Measurements from ENCODE around the gene SRR.

Gene SRR

DNA sequence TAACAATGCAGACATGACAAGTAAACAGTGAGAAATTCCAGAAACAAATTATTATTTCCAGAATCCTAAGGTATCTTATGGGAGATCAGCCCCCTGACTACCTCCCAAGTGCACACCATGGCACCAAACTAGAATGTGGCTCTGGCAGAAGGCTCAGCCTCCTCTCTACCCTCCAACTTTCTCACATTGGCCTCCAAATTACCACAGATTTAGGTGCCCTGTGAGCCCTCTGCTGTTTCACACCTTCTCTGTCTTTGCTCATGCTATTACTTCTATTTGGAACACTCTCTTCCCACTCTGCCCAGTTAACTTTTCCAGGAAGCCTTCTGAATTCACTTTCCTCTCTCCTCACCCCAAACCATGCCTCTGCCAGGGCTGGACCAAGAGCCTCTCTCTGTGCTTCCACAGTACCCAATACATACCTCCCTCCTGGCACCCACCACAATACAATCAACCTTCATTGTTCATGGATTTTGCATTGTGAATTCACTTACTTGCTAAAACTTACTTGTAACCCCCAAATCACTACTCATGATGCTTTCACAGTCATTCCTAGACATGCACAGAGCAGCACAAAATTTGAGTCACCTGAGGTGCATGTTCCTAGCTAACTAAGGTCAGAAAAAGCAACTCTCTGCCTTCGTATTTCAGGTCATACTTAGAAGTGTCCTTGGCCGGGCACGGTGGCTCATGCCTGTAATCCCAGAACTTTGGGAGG, 31.6 kb upstream of the SRR start:
- Histone ChIP-seq H3K36me3 (ENCODE audit: control insufficient read depth, insufficient read depth, low read length) (no peaks in the 10 kb centered on the region), H3K4me3 (ENCODE audit: low read depth, low read length) (no peak overlapping the region), H3K4me1 (ENCODE audit: control insufficient read depth, insufficient read depth, low read length) (no peaks in the 10 kb centered on the region), H3K9me3 (ENCODE audit: control insufficient read depth, insufficient read depth, low read length) (no peaks in the 10 kb centered on the region), H3K27me3 (ENCODE audit: control insufficient read depth, insufficient read depth, low read length) (no peaks in the 10 kb centered on the region), H3K9ac (ENCODE audit: low read depth, low read length) (no peak overlapping the region)

DNA sequence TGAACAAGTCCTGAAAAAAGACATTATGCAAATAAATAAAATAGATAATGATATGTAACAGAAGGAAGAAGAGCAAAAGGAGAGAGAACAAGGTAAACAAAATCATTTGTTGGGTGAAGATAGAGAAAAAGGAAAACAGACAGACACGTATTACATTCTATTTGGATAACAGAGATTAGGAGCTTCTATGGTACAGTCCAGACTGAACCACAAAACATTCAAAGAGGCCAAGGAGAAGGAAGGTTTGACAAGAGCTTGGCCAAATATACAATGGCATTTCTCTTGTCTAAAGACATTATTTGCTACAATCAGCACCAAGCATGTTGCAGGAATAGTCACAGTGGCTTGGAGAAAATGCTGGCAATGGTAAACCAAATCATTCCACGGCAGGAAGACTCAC, 29.3 kb upstream of the SRR start:
- Histone ChIP-seq H3K4me1 (ENCODE audit: control insufficient read depth, insufficient read depth, low read length) (no peaks in the 10 kb centered on the region), H3K9ac (ENCODE audit: low read depth, low read length) (no peak overlapping the region), H3K27me3 (ENCODE audit: control insufficient read depth, insufficient read depth, low read length) (no peaks in the 10 kb centered on the region), H3K9me3 (ENCODE audit: control insufficient read depth, insufficient read depth, low read length) (no peaks in the 10 kb centered on the region), H3K36me3 (ENCODE audit: control insufficient read depth, insufficient read depth, low read length) (peaks cover under 1% of the 10 kb centered on the region), H3K4me3 (ENCODE audit: low read depth, low read length) (no peak overlapping the region)

DNA sequence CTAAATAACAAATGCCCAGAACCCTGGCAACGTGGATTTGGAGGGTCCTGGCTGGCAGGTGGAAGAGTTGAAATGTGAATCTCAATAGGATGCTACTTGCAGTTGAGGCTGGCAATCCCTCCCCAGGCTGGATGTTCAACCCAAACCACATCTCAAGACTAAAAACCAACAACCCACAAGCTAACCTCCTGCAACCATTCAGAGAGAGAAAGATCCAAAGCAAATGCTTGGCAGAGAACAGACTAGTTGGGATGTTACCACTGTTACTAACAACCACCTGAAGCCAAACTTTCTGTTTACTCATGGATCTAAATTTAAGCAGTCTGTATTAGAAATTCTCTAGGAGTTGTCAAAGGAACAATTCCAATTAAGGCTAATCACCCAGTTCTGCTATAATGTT, 28.0 kb upstream of the SRR start:
- H3K36me3 ChIP-seq (ENCODE audit: control insufficient read depth, insufficient read depth, low read length) = peaks cover 5% of the 10 kb centered on the region
- H3K4me1 ChIP-seq (ENCODE audit: control insufficient read depth, insufficient read depth, low read length) = no peaks in the 10 kb centered on the region
- H3K9ac ChIP-seq (ENCODE audit: low read depth, low read length) = no peak overlapping the region
- no peak overlapping the region for H3K4me3 ChIP-seq (ENCODE audit: low read depth, low read length)
- H3K9me3 ChIP-seq (ENCODE audit: control insufficient read depth, insufficient read depth, low read length) = no peaks in the 10 kb centered on the region
- H3K27me3 ChIP-seq (ENCODE audit: control insufficient read depth, insufficient read depth, low read length) = no peaks in the 10 kb centered on the region

DNA sequence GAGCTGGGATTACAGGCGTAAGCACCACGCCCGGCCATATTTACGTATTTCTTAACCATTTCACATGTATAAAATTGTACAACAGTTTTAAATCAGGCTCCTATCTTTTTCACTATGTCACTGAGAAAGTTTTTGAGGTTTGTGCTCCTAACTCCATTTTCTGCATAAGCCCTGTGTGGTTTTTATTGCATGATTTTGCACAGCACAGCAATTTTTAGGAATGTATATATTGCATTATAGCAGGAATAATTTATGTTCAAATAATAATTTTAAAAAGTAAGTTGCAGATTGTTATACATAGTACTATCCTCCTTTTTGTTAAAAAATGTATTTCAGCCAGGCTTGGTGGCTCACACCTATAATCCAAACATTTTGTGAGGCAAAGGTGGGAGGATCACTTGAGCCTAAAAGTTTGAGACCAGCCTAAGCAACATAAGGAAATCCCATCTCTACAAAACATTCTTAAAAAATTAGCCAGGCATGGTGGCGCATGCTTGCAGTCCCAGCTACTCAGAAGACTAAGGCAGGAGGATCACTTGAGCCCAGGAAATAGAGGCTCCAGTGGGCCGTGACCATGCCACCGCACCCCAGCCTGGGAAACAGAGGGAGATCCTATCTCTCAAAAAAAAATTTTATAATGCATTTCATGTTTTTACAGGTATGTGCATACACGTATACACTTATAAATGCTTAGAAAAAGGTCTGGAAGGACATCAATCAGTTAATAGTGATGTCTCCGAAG, 26.1 kb upstream of the SRR start:
- peaks cover 5% of the 10 kb centered on the region for H3K36me3 ChIP-seq (ENCODE audit: control insufficient read depth, insufficient read depth, low read length)
- no peaks in the 10 kb centered on the region for H3K9me3 ChIP-seq (ENCODE audit: control insufficient read depth, insufficient read depth, low read length)
- H3K4me3 ChIP-seq (ENCODE audit: low read depth, low read length) = no peak overlapping the region
- H3K9ac ChIP-seq (ENCODE audit: low read depth, low read length) = no peak overlapping the region
- H3K27me3 ChIP-seq (ENCODE audit: control insufficient read depth, insufficient read depth, low read length) = no peaks in the 10 kb centered on the region
- H3K4me1 ChIP-seq (ENCODE audit: control insufficient read depth, insufficient read depth, low read length) = no peaks in the 10 kb centered on the region

DNA sequence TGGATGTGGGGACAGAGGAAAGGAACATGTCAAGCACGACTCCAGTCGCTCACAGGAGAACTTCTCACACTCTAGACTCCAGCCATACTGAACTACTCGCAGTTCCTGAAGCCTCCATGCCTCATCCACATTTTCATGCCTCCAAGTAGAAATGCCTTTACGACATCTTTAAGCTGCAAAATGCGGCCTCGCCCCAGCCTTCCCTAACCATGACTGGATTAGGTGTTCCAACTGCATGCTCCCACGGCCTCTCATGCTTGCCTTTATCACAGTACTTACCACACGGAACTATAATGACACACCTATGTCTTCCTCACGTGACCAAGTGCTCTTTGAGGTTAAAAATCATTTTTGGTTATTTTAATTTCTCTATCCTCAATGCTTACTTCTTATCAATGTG, 24.0 kb upstream of the SRR start:
- H3K36me3 ChIP-seq (ENCODE audit: control insufficient read depth, insufficient read depth, low read length) = peaks cover 5% of the 10 kb centered on the region
- no peak overlapping the region for H3K4me3 ChIP-seq (ENCODE audit: low read depth, low read length)
- no peak overlapping the region for H3K9ac ChIP-seq (ENCODE audit: low read depth, low read length)
- H3K27me3 ChIP-seq (ENCODE audit: control insufficient read depth, insufficient read depth, low read length) = no peaks in the 10 kb centered on the region
- H3K9me3 ChIP-seq (ENCODE audit: control insufficient read depth, insufficient read depth, low read length) = no peaks in the 10 kb centered on the region
- no peaks in the 10 kb centered on the region for H3K4me1 ChIP-seq (ENCODE audit: control insufficient read depth, insufficient read depth, low read length)

DNA sequence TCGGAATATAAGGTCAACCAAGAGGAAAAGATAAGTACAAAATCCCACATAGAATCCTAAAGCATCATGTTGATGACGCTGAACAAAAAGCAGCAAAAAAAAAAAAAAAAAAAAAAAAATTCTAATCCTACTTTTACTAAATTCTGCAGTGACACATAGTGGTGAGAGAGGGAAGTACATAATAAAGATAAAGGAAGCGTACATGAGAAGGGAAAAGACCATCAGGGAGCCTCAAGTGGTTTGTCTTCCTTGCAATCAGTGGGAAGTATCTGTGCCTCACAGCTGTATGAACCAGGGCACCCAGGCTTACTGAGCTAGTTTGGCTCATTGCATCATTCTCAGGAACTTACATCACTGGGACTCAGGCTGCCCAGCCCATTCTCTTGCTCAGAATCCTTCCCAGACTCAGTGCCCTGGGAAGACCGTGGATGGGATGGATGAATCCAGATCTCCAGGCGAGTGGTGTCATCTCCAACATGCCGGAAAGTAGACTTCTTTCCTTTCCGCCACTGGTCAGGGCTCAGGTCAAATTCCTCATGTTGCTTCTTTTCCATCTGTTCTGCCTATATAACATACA, 21.4 kb upstream of the SRR start:
- peaks cover 5% of the 10 kb centered on the region for H3K36me3 ChIP-seq (ENCODE audit: control insufficient read depth, insufficient read depth, low read length)
- H3K4me3 ChIP-seq (ENCODE audit: low read depth, low read length) = no peak overlapping the region
- no peaks in the 10 kb centered on the region for H3K4me1 ChIP-seq (ENCODE audit: control insufficient read depth, insufficient read depth, low read length)
- H3K9ac ChIP-seq (ENCODE audit: low read depth, low read length) = no peak overlapping the region
- no peaks in the 10 kb centered on the region for H3K27me3 ChIP-seq (ENCODE audit: control insufficient read depth, insufficient read depth, low read length)
- H3K9me3 ChIP-seq (ENCODE audit: control insufficient read depth, insufficient read depth, low read length) = no peaks in the 10 kb centered on the region

DNA sequence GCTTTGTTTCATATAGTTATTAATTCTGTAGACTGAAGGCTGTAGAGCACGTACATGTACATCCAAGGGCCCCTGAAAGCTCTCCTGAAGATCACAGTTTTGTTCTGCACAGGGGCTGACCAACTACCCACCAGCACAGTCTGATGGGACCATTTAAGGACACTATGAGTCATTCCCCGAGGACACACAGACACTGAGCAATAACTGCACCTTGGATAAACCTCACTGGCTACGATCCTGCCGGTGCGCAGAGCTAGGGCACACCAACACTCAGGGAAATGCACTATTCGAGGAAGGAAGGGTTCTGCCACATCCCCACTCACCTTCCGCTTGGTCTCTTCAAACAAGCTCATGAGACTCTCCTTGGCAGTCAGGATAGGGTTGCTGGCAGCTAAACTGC, 20.4 kb upstream of the SRR start:
- H3K27me3 ChIP-seq (ENCODE audit: control insufficient read depth, insufficient read depth, low read length) = no peaks in the 10 kb centered on the region
- H3K4me1 ChIP-seq (ENCODE audit: control insufficient read depth, insufficient read depth, low read length) = no peaks in the 10 kb centered on the region
- H3K9ac ChIP-seq (ENCODE audit: low read depth, low read length) = no peak overlapping the region
- H3K36me3 ChIP-seq (ENCODE audit: control insufficient read depth, insufficient read depth, low read length) = peaks cover 5% of the 10 kb centered on the region
- H3K4me3 ChIP-seq (ENCODE audit: low read depth, low read length) = no peak overlapping the region
- no peaks in the 10 kb centered on the region for H3K9me3 ChIP-seq (ENCODE audit: control insufficient read depth, insufficient read depth, low read length)

DNA sequence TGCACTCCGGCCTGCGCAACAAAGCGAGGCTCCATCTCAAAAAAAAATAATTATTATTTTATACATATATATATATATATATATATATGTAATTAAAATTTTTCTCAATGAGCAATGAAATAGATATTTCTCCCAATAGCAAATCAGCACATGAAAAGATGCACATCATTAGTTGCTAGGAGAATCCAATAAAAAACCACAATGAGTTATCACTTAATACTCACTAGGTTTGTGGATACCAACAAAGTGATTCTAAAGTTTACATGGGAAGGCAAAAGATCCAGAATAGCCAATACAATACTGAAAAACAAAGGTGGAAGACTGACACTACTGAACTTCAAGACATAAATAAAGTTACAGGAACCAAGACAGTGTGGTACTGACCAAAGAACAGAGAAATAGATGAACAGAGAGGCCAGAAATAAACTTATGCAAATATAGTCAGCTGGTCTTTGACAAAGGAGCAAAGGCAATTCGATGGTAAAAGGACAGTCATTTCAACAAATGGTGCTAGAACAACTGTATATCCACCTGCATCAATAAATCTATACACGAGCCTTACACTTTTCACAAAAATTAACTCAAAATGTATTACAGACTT, 13.8 kb upstream of the SRR start:
- Histone ChIP-seq H3K27me3 (ENCODE audit: control insufficient read depth, insufficient read depth, low read length) (no peaks in the 10 kb centered on the region), H3K9me3 (ENCODE audit: control insufficient read depth, insufficient read depth, low read length) (no peaks in the 10 kb centered on the region), H3K36me3 (ENCODE audit: control insufficient read depth, insufficient read depth, low read length) (peaks cover 13% of the 10 kb centered on the region), H3K4me3 (ENCODE audit: low read depth, low read length) (no peak overlapping the region), H3K9ac (ENCODE audit: low read depth, low read length) (no peak overlapping the region), H3K4me1 (ENCODE audit: control insufficient read depth, insufficient read depth, low read length) (no peaks in the 10 kb centered on the region)

DNA sequence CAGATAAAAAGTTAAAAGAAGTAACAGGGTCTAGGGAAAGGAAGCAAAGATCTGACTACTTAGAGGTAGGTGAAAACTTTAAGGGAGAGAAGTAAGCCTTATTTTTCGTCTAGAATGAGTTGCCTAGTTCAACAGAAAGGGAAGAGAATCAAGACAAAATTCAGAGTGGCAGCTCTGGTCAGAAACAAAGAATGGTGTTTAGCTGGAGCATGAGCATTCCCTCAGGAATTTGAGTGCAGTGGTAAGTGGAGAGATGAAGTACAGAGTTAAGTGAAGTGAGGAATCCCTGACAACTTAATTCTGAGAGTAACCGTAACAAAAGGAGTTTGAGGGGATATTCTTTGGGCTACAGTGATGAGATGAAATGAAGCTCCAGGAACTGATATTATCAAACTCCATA, 11.7 kb upstream of the SRR start:
- H3K36me3 ChIP-seq (ENCODE audit: control insufficient read depth, insufficient read depth, low read length) = peaks cover 19% of the 10 kb centered on the region
- no peak overlapping the region for H3K9ac ChIP-seq (ENCODE audit: low read depth, low read length)
- H3K9me3 ChIP-seq (ENCODE audit: control insufficient read depth, insufficient read depth, low read length) = no peaks in the 10 kb centered on the region
- H3K27me3 ChIP-seq (ENCODE audit: control insufficient read depth, insufficient read depth, low read length) = no peaks in the 10 kb centered on the region
- H3K4me3 ChIP-seq (ENCODE audit: low read depth, low read length) = no peak overlapping the region
- H3K4me1 ChIP-seq (ENCODE audit: control insufficient read depth, insufficient read depth, low read length) = no peaks in the 10 kb centered on the region

DNA sequence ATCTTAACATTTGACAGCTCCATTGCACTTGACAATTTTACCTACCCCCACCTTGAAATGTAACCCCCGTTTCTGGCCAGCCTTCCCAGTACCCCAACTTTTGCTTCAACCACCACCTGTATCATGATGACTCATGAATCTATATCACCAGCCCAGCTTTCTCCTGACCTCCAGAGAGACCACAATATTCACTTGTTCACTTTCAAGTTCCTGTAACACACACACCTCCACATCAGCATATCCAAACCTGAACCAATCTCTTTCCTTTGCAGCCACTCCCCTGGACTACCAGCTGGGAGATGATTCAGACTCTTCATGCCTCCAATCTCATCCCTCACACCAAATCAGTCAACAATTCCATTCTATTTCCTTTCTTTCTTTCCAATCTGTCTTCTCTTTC, 8.2 kb upstream of the SRR start:
- Histone ChIP-seq H3K36me3 (ENCODE audit: control insufficient read depth, insufficient read depth, low read length) (peaks cover 20% of the 10 kb centered on the region), H3K27me3 (ENCODE audit: control insufficient read depth, insufficient read depth, low read length) (no peaks in the 10 kb centered on the region), H3K9me3 (ENCODE audit: control insufficient read depth, insufficient read depth, low read length) (no peaks in the 10 kb centered on the region), H3K4me3 (ENCODE audit: low read depth, low read length) (no peak overlapping the region), H3K9ac (ENCODE audit: low read depth, low read length) (no peak overlapping the region), H3K4me1 (ENCODE audit: control insufficient read depth, insufficient read depth, low read length) (no peaks in the 10 kb centered on the region)

DNA sequence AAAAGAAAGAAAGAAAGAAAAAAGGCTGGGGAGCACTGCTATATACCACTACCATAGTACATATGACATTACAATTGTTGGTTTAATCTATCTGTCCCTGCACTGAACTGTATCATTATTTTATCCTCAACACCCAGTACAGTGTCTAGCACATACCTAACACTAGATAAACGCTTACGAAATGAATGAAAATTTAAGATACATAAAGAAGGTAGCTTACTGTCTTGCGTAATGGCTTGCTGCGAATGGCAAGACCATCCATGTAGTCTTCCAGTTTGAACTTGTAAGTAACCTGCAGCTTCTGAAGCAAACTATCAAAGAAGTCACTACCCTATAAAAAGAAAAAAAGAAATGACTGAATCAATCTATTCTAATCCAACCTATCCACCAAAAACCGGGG, 6.7 kb upstream of the SRR start:
- no peak overlapping the region for H3K9ac ChIP-seq (ENCODE audit: low read depth, low read length)
- peaks cover 2% of the 10 kb centered on the region for H3K4me1 ChIP-seq (ENCODE audit: control insufficient read depth, insufficient read depth, low read length)
- H3K9me3 ChIP-seq (ENCODE audit: control insufficient read depth, insufficient read depth, low read length) = no peaks in the 10 kb centered on the region
- no peak overlapping the region for H3K4me3 ChIP-seq (ENCODE audit: low read depth, low read length)
- H3K27me3 ChIP-seq (ENCODE audit: control insufficient read depth, insufficient read depth, low read length) = no peaks in the 10 kb centered on the region
- H3K36me3 ChIP-seq (ENCODE audit: control insufficient read depth, insufficient read depth, low read length) = peaks cover 20% of the 10 kb centered on the region

DNA sequence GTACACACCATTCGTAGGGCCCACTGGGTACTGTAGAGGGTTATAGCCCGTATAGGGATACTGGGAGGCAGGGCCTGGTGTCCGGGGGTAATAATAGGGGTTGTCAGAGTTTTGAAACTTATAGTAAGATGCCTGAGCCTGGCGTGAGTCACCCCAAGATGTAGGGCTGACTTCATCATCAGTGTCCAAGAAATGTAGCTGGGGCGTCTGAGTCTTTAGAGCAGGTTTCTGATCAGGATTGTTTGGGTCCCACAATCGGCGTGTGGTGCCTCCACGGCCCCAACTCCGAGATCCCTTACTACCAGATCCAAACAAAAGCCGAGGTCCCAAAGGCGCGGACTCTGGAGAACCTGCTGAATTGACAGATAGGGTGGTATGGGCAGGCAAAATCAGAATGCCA, 4.6 kb upstream of the SRR start:
- H3K9ac ChIP-seq (ENCODE audit: low read depth, low read length) = no peak overlapping the region
- H3K4me3 ChIP-seq (ENCODE audit: low read depth, low read length) = no peak overlapping the region
- H3K27me3 ChIP-seq (ENCODE audit: control insufficient read depth, insufficient read depth, low read length) = no peaks in the 10 kb centered on the region
- H3K4me1 ChIP-seq (ENCODE audit: control insufficient read depth, insufficient read depth, low read length) = peaks cover 2% of the 10 kb centered on the region
- H3K36me3 ChIP-seq (ENCODE audit: control insufficient read depth, insufficient read depth, low read length) = peaks cover 13% of the 10 kb centered on the region
- H3K9me3 ChIP-seq (ENCODE audit: control insufficient read depth, insufficient read depth, low read length) = no peaks in the 10 kb centered on the region

All from iPS-15b (cell line).